Epithelial cell of esophagus (primary cell): ENCODE measurements around the gene PROSER2.

Experiments used
- DNase-seq: peaks from one replicate; pipeline ENCODE4 v3.0.0; 2010; ENCODE audit warnings: low read depth
- H3K4me3 ChIP-seq: 2 replicates; pipeline ENCODE4 v1.5.1; 2011; ENCODE audit warnings: mild to moderate bottlenecking, low read length, control low read depth
- CTCF ChIP-seq: IDR thresholded peaks from 2 replicates; pipeline ENCODE4 v1.5.1; 2011; ENCODE audit warnings: low read depth, mild to moderate bottlenecking, low read length, control low read depth, inconsistent platforms; ENCODE audit not compliant: insufficient read depth; ENCODE audit errors: missing control alignments

Gene PROSER2

GRCh38 chr10:11910102-11910501, 86.9 kb downstream of the PROSER2 start:
- DNase-seq: no peak
- H3K4me3 ChIP-seq: no peak overlapping the region
- no peak for TF ChIP-seq CTCF

- DNase-seq: no peak
- no peak overlapping the region for H3K4me3 ChIP-seq
- TF ChIP-seq CTCF: no peak
These were observed 90.0 kb downstream of the PROSER2 start for GRCh38 chr10:11913079-11913641.

DNA sequence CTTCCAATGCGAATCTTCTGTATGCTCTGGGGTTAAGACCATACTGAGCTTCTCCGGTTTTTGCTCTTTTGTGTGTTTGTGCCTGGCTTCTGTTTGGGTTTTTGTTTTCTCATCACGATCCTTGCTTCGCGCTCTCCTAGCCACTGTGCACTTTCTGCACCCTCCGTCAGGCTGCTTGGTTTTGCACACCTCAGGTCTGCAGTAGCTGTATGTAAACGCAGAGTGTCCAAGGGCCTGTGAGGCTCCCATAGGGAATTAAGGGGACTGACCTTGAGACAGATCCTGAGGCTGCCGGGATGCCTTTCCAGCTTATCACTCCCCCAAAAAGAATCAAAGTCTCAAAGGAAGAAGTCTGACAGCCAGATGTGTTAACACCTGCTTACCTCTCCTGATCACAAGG, 95.2 kb downstream of the PROSER2 start:
- no peak overlapping the region for H3K4me3 ChIP-seq
- no peak for TF ChIP-seq CTCF
- DNase-seq: no peak

DNA sequence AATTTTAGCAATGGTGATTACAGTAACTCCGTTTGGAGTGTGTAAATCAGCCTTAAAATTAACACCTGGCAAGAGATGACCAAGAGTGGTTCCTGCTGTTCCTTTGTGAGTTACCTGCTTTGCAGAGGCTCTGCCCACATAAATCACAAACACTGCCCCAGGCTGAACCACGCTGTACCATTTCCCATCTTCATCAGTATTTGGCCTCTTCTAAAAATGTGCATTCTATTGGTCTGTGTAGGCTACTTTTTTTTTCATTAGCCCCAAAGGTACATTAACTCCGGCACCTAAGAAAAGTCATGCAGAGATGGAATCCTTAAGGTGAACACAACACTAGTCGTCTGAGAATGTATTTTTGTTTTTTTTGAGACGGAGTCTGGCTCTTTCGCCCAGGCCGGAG, 96.1 kb downstream of the PROSER2 start:
- no peak for TF ChIP-seq CTCF
- DNase-seq: no peak
- no peak overlapping the region for H3K4me3 ChIP-seq
